ENCODE measurements around the gene ZNF274.
A peak's percentile ranks its signal among the peaks of the same experiment; 100 is the strongest.

Gene ZNF274

DNA sequence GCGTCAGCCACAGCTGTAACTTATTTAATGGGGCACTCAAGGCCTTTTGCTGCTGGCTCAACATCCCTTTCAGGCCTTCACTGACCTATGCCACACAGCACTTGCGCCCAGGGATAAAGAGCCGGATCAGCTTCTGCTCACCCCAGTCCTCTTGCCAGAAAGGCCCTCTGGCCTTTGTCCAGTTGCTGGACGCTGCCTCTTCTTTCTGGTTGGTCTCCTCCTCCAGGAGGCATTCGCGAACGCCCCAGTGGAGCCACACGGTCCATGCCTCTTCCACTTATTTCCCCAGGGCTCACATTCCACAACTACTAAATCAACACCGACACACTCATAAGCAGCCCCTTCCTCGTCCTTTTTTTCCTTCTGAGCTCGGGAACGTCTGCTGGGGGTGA lies 28.6 kb upstream of the ZNF274 start:
- peak; percentile 2 for DNase-seq (ENCODE audit: low read depth)
- H3K4me3 ChIP-seq (ENCODE audit: low read depth, low read length), result peak overlapping the region; percentile 62
- TF ChIP-seq, protein P1, sequence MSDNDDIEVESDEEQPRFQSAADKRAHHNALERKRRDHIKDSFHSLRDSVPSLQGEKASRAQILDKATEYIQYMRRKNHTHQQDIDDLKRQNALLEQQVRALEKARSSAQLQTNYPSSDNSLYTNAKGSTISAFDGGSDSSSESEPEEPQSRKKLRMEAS (IDR thresholded peaks at IDR 0.05; ENCODE audit: low read depth, low read length), result no peak
- TF ChIP-seq, protein P2, sequence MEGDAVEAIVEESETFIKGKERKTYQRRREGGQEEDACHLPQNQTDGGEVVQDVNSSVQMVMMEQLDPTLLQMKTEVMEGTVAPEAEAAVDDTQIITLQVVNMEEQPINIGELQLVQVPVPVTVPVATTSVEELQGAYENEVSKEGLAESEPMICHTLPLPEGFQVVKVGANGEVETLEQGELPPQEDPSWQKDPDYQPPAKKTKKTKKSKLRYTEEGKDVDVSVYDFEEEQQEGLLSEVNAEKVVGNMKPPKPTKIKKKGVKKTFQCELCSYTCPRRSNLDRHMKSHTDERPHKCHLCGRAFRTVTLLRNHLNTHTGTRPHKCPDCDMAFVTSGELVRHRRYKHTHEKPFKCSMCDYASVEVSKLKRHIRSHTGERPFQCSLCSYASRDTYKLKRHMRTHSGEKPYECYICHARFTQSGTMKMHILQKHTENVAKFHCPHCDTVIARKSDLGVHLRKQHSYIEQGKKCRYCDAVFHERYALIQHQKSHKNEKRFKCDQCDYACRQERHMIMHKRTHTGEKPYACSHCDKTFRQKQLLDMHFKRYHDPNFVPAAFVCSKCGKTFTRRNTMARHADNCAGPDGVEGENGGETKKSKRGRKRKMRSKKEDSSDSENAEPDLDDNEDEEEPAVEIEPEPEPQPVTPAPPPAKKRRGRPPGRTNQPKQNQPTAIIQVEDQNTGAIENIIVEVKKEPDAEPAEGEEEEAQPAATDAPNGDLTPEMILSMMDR (IDR thresholded peaks at IDR 0.05; ENCODE audit: low read depth, low read length), result no peak

DNA sequence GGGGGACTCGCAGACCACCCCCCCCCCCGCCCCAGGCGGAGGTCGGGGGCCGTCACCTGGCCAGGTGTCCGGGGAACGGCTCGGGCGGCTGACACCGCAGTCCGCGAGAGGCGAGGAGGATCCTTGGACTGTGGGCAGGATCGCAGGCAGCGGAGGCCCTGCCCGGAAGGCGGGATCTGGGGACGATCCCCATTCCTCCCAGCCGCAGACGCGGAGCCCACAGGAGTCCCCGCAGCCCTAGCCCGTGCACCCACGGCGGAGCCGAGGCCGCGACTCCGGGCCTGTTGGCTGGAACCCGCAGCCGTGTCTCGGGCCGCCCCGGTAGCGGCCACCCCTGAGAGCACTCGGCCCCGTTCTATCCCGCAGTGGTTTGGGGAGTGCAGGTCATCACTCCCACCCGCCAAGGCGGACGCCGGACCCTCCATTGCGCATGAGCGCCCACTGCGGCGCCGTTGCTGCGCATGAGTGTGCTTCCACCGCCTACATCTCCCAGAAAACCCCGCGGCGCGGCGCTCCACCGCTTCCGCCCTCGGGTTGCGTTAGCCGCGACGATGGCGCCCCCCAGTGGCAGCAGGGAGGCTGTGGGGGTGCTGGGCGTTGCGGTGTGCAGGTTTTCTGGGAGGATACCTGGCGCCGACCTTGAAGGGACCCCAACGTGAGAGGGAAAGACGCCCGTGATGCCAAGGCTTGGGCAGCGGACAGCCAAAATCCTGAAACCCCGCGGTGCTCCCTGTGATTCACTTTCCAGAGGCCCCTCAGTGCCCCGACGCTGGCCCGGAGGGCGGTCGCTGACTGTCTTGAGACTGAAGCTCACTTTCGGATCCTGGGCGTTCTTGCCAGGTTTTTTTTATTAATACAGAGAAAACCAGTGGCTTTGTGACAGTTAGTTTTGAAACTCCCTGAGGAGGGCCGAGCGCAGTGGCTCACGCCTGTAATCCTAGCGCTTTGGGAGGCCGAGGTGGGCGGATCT lies 27.9 kb upstream of the ZNF274 start:
- TF ChIP-seq, protein P2 (IDR thresholded peaks at IDR 0.05; ENCODE audit: low read depth, low read length), result peak; percentile 62
- TF ChIP-seq MYC (IDR thresholded peaks at IDR 0.05; ENCODE audit: low read depth, low read length), result no peak
- peak; percentile 90 for DNase-seq (ENCODE audit: low read depth)

DNA sequence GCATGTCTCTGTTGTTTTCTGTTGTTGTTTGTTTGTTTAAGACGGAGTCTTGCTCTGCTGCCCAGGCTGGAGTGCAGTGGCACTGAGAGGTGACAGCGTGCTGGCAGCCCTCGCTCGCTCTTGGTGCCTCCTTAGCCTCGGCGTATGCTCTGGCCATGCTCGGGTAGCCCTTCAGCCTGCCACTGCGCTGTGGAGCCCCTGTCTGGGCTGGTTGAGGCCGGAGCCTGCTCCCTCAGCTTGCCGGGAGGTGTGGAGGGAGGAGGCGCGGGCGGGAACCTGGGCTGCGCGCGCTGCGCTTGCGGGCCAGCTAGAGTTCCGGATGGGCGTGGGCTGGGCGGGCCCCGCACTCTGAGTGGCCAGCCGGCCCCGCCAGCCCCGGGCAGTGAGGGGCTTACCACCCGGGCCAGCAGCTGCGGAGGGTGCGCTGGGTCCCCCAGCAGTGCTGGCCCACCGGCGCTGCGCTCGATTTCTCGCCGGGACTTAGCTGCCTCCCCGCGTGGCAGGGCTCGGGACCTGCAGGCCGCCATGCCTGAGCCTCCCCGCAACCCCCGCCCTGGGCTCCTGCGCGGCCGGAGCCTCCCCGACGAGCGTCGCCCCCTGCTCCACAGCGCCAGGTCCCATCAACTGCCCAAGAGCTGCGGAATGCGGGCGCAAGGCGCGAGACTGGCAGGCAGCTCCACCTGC lies 25.7 kb upstream of the ZNF274 start:
- no peak for DNase-seq (ENCODE audit: low read depth)
- no peak overlapping the region for H3K4me3 ChIP-seq (ENCODE audit: low read depth, low read length)
- TF ChIP-seq, protein P2 (IDR thresholded peaks at IDR 0.05; ENCODE audit: low read depth, low read length), result no peak
- no peak for TF ChIP-seq MYC (IDR thresholded peaks at IDR 0.05; ENCODE audit: low read depth, low read length)
- TF ChIP-seq, protein P1 (IDR thresholded peaks at IDR 0.05; ENCODE audit: low read depth, low read length), result no peak
- TF ChIP-seq POLR2A (IDR thresholded peaks at IDR 0.05; ENCODE audit: extremely low read depth, insufficient read length), result no peak

More for the DNA sequence above, 27.9 kb upstream of the ZNF274 start:
- H3K4me3 ChIP-seq (ENCODE audit: low read depth, low read length), result peak overlapping the region; percentile 62

DNA sequence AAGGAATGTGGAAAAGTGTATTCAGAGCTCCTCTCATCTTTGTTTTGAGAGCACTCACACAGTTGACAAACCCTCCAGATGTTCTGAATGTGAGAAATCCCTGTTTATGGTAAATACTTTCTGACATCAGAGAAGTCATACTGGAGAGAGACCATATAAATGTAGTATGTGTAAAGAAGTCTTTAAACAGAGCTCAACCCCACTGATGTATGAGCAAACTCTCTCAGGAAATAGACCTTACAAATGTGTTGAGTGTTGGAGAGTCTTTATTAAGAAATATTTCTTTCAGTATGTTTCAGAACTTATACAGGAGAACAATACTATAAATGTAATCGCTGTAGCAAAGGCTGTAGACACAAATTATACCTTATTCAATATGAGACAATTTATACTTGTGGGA lies 16.6 kb upstream of the ZNF274 start:
- TF ChIP-seq MYC (IDR thresholded peaks at IDR 0.05; ENCODE audit: low read depth, low read length), result no peak
- TF ChIP-seq POLR2A (IDR thresholded peaks at IDR 0.05; ENCODE audit: extremely low read depth, insufficient read length), result no peak
- TF ChIP-seq, protein P2 (IDR thresholded peaks at IDR 0.05; ENCODE audit: low read depth, low read length), result no peak
- TF ChIP-seq, protein P1 (IDR thresholded peaks at IDR 0.05; ENCODE audit: low read depth, low read length), result no peak
- no peak overlapping the region for H3K4me3 ChIP-seq (ENCODE audit: low read depth, low read length)

DNA sequence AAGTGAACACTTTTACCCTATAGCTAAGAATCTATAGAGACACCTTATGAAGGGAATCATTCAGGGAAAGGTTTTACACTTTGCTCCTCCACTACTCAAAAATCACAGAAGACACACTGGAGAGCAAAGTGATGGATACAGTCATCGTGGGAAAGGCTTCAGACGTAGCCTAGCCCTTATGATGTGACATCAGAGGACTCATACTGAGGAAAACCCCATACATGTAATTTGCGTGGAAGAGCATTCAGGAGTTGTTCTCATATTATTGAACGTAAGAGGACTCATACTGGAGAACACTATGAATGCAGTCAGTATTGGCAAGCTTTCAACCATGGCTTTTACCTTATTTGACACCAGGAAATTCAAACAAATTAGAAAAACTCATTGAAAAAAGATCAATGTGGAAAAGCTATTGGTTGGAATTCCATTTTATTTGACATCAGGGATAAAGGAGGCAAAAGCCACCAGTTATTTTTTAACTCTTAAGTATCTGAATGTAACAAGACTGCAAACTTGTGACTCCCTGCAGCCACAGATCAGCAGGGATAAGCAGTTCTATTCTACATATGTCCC lies 16.1 kb upstream of the ZNF274 start:
- DNase-seq (ENCODE audit: low read depth), result no peak
- no peak overlapping the region for H3K4me3 ChIP-seq (ENCODE audit: low read depth, low read length)
- TF ChIP-seq, protein P1 (IDR thresholded peaks at IDR 0.05; ENCODE audit: low read depth, low read length), result no peak
- TF ChIP-seq POLR2A (IDR thresholded peaks at IDR 0.05; ENCODE audit: extremely low read depth, insufficient read length), result no peak
- TF ChIP-seq, protein P2 (IDR thresholded peaks at IDR 0.05; ENCODE audit: low read depth, low read length), result no peak
- TF ChIP-seq MYC (IDR thresholded peaks at IDR 0.05; ENCODE audit: low read depth, low read length), result no peak

More for the DNA sequence above, 16.6 kb upstream of the ZNF274 start:
- DNase-seq (ENCODE audit: low read depth), result no peak
